DND-41 (cell line): Measurements from ENCODE around the gene MAPK13.

Experiments used
- ATAC-seq: fragments of 200-7000 bp; cut with Tn5 transposase; 3 replicates; pipeline ENCODE4 v1.9.1; 2021; ENCODE audit warnings: low read depth; ENCODE audit not compliant: insufficient read depth
- DNase-seq: peaks from one replicate; pipeline ENCODE4 v3.0.0-alpha.2; 2020
- H2AFZ ChIP-seq: 2 replicates; pipeline ENCODE4 v1.6.0; 2012; ENCODE audit warnings: low read depth, low read length
- H3K27ac ChIP-seq: 2 replicates; pipeline ENCODE4 v1.5.1; 2012; ENCODE audit warnings: low read length, inconsistent platforms
- H3K27me3 ChIP-seq: fragments of 200-600 bp; sonication (generic); 2 replicates; pipeline ENCODE4 v1.6.0; 2012; ENCODE audit warnings: low read length, mild to moderate bottlenecking, inconsistent platforms; ENCODE audit not compliant: insufficient read depth, poor library complexity
- H3K36me3 ChIP-seq: 2 replicates; pipeline ENCODE4 v1.5.1; 2012; ENCODE audit warnings: low read length, inconsistent platforms; ENCODE audit not compliant: insufficient read depth
- H3K4me1 ChIP-seq: 2 replicates; pipeline ENCODE4 v1.5.1; 2012; ENCODE audit warnings: mild to moderate bottlenecking, low read length; ENCODE audit not compliant: insufficient read depth
- H3K4me2 ChIP-seq: 2 replicates; pipeline ENCODE4 v1.6.0; 2012; ENCODE audit warnings: mild to moderate bottlenecking, moderate library complexity, low read length, inconsistent platforms; ENCODE audit not compliant: insufficient read depth
- H3K4me3 ChIP-seq, 2 experiments: fragments of 200-600 bp in 1 of 2; shearing (Covaris generic) in 1 of 2; 2 replicates each; pipeline ENCODE4 v1.5.1; 2012 to 2016; ENCODE audit warnings: inconsistent platforms in 2 of 2, low read length in 2 of 2, mild to moderate bottlenecking in 2 of 2, low read depth in 1 of 2, moderate library complexity in 1 of 2
- H3K79me2 ChIP-seq: 2 replicates; pipeline ENCODE4 v1.6.0; 2012; ENCODE audit warnings: low read length, inconsistent platforms; ENCODE audit not compliant: insufficient read depth
- H3K9ac ChIP-seq: 2 replicates; pipeline ENCODE4 v1.6.0; 2012; ENCODE audit warnings: low read depth, mild to moderate bottlenecking, inconsistent platforms, low read length, moderate library complexity
- H3K9me3 ChIP-seq: 2 replicates; pipeline ENCODE4 v1.5.1; 2012; ENCODE audit warnings: low read length, moderate library complexity, mild to moderate bottlenecking, inconsistent platforms; ENCODE audit not compliant: insufficient read depth, severe bottlenecking
- H4K20me1 ChIP-seq: 2 replicates; pipeline ENCODE4 v1.6.0; 2012; ENCODE audit warnings: low read length; ENCODE audit not compliant: insufficient read depth
- CTCF ChIP-seq: IDR thresholded peaks from 2 replicates; pipeline ENCODE4 v1.5.1; 2012; ENCODE audit warnings: borderline replicate concordance, low read length, moderate library complexity, mild to moderate bottlenecking; ENCODE audit not compliant: poor library complexity, severe bottlenecking; ENCODE audit errors: extremely low read depth
- EZH2 ChIP-seq: IDR thresholded peaks from 3 replicates; pipeline ENCODE4 v1.6.1; 2012; ENCODE audit warnings: borderline replicate concordance, low read depth, mild to moderate bottlenecking, moderate library complexity, low read length, inconsistent platforms; ENCODE audit not compliant: severe bottlenecking

The MAPK13 gene

GRCh38 chr6:36145495-36145894, 15.2 kb downstream of the MAPK13 start:
- H3K4me2 ChIP-seq: no peak overlapping the region
- no peak overlapping the region for H2AFZ ChIP-seq
- no peaks in the 10 kb centered on the region for H3K9me3 ChIP-seq
- TF ChIP-seq EZH2 (no peak), CTCF (no peak)
- peaks cover 6% of the 10 kb centered on the region for H3K4me1 ChIP-seq
- no peak overlapping the region for H3K4me3 ChIP-seq
- DNase-seq: no peak
- H3K9ac ChIP-seq: no peak overlapping the region
- no peaks in the 10 kb centered on the region for H3K27me3 ChIP-seq
- no peaks in the 10 kb centered on the region for H3K36me3 ChIP-seq
- ATAC-seq: no peak
- no peaks in the 10 kb centered on the region for H4K20me1 ChIP-seq
- H3K27ac ChIP-seq: no peak overlapping the region
- no peaks in the 10 kb centered on the region for H3K79me2 ChIP-seq

DNA sequence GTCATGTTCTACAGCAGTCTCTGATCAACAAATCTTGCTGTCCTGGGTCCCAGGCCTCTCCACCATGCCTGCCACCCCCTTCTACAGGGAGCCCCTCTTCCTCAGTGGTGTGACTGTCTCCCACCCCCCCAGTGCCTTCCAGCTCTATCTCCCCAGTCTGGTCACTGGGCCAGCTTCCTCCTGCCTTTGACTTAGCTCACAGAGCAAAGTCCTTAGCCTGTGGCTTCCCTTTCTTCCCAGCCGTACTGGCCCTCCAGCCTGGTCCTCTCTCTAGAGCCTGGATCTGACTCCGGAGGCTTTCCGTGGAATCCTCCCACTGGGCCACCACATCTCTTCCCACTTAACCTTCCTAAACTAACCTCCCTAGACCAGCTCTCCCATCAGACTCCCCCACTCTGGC, 17.0 kb downstream of the MAPK13 start:
- no peaks in the 10 kb centered on the region for H4K20me1 ChIP-seq
- DNase-seq (no peak), ATAC-seq (no peak)
- no peak overlapping the region for H3K9ac ChIP-seq
- no peak overlapping the region for H3K27ac ChIP-seq
- no peak overlapping the region for H3K4me3 ChIP-seq
- H2AFZ ChIP-seq: no peak overlapping the region
- no peak for TF ChIP-seq EZH2
- TF ChIP-seq CTCF: no peak
- H3K4me1 ChIP-seq: peaks cover 7% of the 10 kb centered on the region
- H3K9me3 ChIP-seq: no peaks in the 10 kb centered on the region
- no peaks in the 10 kb centered on the region for H3K27me3 ChIP-seq
- H3K79me2 ChIP-seq: no peaks in the 10 kb centered on the region
- H3K4me2 ChIP-seq: no peak overlapping the region
- no peaks in the 10 kb centered on the region for H3K36me3 ChIP-seq

DNA sequence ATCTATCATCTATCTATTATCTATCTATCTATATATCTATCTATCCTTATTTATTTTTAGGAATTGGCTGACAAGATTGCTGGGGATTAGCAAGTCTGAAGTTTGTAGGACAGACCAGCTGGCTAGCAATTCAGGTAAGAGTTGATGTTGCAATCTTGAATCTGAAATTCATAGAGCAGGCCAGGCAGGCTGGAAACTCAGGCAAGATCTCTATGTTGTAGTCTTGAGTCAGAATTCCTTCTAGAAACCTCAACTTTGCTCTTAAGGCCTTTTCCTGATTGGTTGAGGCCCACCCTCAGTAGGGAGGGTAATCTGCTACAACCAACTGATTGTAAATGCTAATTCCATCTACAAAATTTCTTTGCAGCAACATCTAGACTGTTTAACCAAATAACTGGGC, 19.2 kb downstream of the MAPK13 start:
- Histone ChIP-seq H3K79me2 (no peaks in the 10 kb centered on the region), H3K4me3 (no peak overlapping the region), H4K20me1 (no peaks in the 10 kb centered on the region), H3K4me1 (peaks cover 7% of the 10 kb centered on the region), H3K27me3 (no peaks in the 10 kb centered on the region), H3K9me3 (no peaks in the 10 kb centered on the region), H3K9ac (no peak overlapping the region), H3K36me3 (no peaks in the 10 kb centered on the region), H2AFZ (no peak overlapping the region), H3K4me2 (no peak overlapping the region), H3K27ac (no peak overlapping the region)
- no peak for TF ChIP-seq EZH2
- TF ChIP-seq CTCF: no peak
- ATAC-seq (no peak), DNase-seq (no peak)

DNA sequence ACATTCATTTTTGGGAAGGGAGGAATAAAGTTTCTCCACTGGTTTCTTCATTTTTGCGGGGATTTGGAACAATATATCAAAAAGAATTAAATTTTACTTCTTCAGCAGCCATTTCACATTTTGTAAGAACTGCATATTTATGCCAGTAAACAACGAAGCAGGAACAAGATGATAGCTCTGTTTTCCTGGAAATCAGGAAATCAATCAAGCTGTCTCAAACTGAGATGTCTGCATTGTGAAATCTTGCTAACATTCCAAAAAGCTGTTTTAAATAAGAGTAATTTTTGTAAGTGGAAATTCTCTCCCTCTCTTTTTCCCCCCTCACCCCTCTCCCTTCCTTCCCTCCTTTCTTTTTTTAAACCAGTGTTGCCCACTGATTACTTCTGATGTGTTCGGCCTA, 20.0 kb downstream of the MAPK13 start:
- Histone ChIP-seq H3K4me2 (no peak overlapping the region), H3K36me3 (no peaks in the 10 kb centered on the region), H3K27ac (no peak overlapping the region), H2AFZ (peak overlapping the region; percentile 32; the same call in 1 of the 2 replicates), H3K4me3 (no peak overlapping the region), H3K9ac (no peak overlapping the region), H3K27me3 (no peaks in the 10 kb centered on the region), H3K4me1 (peaks cover 7% of the 10 kb centered on the region), H4K20me1 (no peaks in the 10 kb centered on the region), H3K9me3 (no peaks in the 10 kb centered on the region), H3K79me2 (no peaks in the 10 kb centered on the region)
- no peak for ATAC-seq
- no peak for DNase-seq
- TF ChIP-seq CTCF (no peak), EZH2 (no peak)
